ENCODE results near the gene PDE10A.

PDE10A gene

DNA sequence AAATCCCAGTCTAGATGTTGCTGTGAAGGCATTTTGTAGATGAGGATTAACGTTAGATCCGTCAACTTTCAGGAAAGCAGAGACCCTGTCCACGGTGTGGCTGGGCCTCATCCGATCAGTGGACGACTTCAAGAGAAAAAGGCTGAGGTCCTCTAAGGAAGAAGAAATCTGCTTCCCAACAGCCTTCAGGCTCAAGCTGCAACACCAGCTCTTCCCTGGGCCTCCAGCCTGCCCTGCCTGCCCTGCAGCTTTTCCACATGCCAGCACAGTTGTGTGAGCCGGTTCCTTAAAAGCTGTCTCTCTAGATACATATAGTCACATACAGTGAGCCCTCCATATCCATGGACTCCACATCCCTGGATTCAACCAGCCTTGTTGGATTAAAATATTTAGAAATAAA is 14.1 kb upstream of the PDE10A start:
- DNase-seq = no peak

DNA sequence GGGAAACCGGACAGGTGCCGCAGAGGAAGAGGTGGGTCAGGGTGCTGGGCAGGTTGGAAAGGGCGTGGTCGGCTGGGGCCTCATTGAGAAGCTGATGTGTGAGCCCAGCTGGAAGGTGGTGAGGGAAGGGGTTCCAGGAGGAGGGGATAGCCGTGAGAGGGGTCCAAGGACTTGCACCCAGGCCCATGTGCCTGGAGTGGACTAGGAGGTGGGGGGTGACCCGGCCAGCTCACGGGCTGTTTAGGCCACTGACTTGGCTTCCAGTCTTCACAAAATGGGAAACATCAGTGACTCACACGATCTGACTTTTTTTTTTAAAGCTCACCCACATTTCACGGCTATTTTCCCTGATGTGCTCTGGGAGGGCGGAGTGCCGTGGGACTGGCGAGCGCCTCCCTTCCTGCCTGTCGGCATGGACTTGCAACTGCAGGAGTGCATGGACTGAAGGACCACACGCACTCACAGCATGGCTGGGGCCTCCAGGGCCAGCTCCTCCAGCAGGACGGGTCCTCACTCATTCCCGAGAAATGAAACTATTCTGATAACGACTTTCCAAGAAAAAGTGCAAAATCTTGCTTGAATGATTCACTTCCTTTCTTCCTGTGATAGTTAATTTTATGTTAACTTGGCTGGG is 13.5 kb upstream of the PDE10A start:
- no peak for DNase-seq

DNA sequence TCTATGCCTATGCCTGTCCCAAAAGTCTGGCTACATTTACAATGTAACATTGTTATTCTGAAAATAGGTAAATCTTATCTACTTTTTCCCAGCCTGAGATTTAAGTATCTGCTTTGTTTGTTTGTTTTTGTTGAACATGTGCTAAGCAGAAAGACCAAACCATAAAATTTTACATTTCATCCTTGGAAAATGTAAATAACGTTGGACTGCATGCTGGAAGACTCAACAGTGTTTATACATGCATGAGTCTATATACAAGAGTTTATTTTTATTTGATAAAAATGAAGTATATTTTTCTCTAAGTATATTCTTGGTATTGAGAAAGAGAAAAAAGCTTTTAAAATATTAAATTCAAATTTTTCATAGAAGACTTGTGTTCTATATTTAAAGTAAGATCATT is 12.1 kb upstream of the PDE10A start:
- DNase-seq = no peak

DNA sequence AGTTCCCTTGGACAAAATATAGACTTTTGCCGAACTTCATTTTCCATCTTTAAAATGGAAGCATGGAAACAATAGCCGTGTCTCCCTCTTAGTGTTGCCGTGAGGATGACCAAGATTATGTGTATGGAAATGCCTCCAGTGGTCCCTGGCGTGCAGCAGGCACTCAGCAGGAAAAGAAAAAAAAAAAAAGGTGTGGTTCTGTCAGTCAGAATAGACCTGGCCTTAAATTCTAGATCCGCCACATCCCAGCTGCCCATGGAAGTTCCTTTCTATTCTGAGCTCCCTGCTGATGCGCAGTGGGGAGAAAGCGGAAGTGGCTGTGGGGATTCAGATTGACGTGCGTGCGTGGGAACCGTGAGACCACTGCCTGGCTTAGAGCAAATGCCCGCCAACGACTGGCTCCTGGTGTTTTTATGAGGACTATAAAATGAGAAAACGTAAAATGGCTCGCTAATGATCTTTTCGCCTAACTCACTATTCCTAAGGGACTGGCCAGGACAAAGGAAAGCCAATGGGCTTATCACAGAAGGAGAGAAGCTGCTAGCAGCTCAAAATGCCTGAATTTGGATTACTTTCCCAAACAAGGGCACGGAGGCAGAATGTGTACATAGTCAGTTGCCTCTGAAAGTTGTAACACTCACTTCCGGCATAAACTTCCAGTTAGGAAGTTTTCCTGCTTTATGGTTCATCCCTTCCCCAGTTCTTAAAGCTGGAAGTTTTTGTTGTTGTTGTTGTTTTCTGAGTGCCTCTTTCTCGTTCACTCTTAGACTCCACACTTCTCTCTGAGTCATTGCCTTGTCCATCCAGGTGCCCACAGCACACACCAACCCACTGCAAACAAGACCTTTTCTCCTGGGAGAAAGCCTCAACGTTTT is 11.4 kb upstream of the PDE10A start:
- no peak for DNase-seq

DNA sequence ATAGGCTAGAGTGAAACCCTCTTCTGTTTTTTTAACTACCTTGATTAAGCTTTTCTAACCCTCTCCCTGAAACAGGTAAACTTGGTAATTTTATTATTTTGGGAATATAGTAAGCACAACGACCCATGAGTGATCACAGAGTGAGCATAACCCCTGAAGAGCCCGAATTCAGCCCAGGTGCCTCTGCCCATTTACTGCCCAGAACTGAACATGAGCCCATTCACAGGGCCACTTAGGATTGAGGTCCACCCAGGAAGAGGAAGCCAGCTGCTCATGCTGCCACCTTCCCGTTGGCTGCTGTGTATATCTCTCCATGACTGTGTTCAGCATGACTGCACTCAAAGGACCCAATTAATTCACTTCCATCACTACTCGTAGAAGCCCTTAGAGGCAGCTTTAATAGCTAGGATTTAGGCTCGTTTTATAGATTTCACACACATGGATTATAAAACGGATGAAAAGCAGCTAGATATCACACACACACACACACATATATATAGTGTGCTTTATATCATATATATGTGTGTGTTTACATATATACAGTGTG is 8.3 kb upstream of the PDE10A start:
- no peak for DNase-seq

DNA sequence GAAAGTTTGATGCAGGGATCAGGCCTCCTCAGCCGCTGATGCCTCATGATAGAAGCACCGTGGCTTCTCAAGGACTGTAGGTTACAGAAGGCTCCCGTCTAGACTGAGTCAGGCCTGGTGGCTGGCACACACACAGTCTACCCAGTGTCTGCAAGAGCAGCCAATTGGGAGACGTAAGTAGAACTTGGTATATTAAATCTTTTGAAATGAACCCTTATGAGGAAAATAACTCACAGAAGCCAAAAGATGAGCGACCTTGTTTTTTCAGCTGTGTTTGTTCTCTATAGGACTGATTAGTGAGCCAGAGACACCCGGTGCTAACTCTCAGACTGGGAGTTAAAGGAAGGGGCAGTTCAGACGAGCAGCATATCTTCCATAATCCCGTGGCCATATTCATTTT is 5.9 kb upstream of the PDE10A start:
- DNase-seq = no peak

DNA sequence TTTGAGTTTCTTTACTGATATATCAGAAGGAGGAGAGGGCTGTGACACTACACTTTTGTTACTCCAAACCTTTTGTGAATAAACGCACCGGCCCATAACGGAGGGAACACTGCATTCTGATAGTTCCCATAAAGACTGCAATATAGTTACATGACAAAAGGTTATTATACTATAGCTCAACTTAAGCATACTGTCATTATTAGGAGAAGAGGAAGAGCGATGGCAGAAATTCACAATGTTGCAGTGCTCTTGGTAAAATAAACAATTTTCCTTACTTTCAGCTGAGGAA is 2.3 kb upstream of the PDE10A start:
- DNase-seq = no peak

DNA sequence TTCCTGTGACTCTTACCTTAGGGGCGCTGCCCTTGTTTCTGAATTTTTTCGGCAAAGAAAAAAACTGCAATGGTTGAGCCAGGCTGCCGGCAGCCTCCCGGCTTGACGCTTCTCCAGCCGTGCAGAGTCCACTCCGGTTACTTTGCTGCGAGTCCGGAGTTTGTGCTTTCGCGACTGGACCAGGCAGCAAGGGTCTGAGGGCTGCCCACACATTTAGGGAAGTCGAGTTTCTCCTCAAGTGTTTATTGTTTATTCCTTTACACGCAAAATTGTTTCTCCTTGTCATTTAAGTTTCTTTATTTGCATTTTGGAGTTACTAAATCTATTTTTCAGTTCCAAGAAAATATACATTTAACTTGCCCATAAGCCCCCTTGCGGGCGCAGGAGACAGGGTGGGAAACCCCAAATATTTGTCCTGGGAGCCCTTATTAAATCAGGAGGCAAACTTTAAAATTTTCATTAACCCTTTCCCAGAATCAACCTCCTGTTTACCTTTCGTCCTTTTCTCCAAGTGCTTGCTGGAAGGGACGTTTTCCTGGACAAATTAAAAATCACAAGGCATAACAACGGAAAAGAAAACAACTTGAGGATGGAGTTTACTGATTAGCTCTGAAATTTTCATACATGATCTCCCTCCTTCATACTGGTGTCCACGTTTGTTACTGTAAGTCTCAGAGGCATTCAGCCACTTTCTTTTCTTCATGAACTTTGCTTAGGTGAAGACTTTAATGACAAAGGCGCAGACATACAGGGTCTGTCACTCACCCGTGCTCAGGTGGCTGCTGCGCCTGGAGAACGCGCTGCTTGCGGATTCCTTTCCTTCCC is 1.7 kb upstream of the PDE10A start:
- no peak for DNase-seq

DNA sequence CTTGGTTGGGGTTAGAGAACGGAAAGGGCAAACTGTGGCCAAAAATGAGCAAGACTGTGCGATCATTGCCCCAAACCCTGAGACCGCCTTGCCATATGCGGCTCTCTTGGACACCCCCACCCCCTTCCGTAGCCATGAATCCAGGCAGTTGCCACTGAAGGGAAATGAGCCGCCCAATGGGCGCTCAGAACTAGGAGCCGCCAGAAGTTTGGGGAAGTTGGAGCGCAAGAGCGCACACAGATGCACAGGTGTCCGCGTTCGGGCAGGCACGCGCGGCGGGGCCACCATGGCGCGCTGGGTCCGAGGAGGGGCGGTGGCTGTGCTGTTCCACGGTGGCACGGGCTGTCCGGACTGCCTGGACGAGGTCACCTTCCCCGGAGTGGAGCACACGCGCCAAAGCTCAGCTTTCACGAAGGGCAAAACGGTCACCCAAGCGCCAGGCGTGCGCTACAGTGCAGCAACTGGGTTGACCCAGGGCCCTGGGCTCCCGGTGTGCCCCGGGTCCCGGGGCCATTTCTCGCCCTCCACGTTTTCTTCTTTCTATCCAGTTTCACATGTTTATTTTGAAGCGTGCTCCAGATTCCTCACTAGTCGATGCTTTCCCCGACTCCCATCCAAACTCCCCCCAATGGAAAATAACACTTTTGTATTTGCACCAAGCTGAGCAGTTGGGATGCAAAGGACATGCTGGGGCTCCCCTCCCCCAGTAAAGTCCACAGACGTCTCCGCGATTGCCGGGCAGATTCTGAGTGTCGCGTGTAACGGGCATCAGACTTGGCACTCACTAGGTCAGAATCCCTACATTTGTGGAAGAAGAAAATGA is 906 bp upstream of the PDE10A start:
- DNase-seq = no peak

DNA sequence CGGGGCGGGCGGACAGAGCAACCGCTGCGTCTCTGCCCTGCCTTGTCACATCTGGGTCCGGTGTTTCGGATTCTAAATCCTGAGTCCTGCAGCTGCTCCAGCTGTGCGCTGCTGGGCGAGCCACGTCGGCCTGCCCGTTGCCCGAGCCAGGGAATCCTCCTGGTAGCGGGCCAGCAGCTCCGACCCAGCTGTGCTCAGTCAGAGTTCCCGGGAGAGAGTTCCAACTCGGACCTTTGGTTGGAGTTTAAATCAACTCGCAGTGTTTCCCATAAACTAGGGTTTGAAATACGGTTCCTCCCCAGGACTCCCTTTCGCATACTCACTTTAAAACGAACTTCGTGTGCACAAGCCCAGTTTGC is 315 bp upstream of the PDE10A start:
- no peak for DNase-seq

DNA sequence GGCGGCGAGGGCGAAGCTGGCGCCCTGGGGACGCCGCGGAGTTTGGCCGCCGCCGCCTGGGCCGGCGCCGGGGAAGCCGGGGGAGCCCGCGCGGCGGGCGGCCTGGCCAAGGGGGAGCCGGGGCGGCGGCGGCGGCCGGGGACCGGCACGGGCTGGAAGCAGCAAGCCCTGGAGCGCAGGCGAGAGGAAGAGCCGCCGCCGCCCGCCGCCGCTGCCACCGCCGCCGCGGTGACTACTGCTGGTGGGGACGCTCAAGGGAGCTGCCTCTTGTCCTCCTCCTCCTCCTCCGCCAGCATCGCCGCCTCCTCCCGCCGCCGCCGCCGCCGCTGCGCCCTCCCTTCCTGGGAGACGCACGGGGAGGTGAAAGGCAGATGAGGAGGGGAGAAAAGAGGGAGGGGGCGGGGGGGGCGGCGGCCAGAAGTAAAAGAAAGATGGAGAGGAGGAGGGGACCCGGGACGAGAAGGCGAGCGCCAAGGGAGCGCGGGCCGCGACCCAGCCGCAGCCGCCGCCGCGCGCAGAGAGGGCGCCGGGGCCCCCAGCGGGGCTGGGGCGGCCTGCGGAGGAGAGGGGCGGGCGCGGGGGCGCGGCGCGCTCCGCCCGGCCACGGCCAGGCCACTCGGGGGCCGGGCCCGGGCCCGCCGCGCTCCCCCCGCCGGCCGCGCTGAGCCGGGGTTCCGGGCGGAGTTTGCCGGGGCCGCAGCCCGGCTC is 846 bp downstream of the PDE10A start:
- no peak for DNase-seq

DNA sequence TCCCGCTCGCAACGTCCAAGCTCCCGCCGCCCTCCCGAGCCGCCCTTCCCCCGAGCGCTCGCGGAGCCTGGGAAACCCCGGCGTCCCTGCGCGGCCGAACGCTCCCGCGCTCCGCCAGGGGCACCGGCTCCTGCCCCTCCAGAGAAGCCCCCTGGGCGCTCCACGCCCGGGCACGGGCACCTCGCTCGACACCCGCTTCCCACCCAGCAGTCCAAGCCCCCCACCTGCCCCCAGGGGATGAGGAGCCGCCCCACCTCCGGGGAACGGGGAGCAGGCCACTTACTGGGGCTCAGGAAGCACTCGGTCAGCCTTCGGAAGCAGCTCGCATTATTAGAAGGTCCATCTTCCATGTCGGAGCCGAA is 1.4 kb downstream of the PDE10A start:
- DNase-seq = no peak

DNA sequence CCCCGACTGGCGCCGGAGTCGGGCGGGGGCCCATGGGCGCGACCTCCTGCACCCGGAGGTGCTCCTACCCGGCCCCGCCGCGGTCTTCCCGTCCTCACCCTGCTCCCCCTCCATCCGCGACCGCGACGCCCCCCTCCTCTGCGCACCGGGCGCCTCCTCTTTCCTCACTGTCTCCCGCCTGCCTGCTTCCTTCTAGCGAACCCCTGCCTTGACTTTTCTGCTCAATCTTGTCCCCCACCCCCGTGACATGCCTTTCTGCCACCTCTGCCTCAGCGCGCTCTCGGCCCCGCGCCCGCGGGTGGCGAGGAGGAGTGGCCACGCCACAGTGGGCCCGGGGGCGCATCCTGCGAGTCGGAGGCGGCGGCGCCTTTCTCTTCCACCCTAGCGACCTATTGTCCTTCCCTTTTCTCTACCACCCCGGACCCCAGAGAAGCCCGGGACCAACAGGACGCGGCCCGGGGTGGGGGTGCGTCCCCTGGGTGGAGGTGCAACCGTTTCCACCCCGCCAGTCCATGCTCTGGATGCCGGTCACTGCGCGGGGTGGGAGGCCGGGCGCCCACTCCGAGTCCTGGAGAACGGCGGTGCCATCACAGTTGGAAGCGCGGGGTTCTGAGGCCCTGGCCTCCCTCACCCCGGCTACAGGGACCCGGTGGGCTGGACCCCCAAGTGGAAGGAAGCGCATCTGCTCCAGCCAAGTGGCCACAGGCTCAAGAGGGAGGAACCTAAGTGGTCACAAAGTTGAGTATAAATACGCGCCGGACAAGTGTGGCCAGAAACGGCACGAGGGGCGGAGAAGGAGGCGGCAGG is 2.0 kb downstream of the PDE10A start:
- DNase-seq = no peak

DNA sequence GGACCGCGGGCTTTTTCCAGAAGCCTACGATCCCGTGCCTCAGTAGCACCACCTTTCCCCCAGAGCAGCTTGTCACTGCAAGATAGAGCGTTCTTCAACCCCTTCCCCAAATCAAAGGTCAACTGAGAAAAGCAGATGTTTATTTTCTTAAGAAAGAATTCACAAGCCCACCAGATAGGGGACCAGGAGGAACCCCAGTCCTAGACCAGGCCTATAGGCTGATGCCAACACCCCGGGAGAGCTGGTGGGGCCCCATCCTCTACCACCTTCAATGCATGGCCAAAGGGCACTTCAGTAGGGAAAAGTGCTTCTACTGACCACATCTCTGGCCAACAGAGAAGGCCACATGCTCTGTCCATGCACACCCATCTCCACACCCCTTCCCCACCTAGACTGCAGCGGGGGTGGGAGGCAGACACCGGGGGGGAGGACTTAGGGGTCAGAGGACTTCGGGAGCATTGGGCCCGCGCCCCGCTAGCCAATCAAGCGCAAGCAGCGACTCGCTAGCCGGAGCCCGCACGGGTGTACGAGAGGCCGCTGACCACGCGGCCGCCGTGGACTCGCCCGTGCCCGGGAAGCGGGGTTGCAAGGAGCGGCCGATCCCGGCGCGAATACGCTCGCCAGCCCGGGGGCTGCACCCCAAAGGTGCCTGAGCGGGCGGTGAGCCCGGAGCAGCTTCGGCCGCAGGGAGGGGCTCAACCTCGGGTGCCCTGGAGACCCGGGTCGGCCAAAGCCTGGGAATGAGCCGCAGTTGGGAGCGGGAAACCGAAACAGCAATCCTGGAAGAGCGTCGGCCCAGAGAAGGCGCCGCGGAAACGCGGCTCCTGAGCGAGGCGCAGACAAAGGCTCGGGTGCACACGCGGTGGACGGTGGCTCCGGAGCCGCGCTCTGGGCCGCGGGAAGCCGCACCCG is 2.8 kb downstream of the PDE10A start:
- no peak for DNase-seq

DNA sequence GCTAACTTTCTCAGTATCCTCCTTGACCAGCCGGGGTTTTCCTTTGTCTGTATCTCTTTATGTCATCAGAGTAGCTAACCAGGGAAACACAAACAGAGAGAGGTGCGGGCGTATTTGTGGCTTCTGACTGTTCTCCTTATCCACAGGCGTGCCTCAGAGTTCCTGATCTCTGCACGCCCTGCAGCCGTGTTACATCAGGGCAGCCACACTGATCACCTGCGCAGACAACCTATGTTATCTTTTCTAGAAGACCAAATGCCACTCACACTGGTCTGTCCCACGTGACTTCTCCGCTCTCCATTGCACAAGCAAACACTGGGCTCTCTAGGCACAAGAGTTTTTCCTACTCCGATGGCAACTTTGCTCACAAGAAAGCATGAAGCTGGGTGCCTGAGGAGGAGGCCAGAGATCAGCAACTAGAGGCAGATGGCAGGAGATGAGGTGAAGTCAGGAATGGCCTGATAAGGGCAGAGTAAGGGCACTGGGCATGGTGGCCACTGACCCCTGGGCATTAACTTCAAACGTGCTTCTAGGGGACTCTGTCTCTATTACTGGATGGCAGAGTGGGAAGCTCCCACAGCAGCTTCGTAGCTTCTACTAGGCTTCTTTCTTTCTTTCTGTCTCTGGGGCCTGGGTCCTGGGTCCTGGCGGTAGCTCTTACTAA is 4.5 kb downstream of the PDE10A start:
- no peak for DNase-seq

DNA sequence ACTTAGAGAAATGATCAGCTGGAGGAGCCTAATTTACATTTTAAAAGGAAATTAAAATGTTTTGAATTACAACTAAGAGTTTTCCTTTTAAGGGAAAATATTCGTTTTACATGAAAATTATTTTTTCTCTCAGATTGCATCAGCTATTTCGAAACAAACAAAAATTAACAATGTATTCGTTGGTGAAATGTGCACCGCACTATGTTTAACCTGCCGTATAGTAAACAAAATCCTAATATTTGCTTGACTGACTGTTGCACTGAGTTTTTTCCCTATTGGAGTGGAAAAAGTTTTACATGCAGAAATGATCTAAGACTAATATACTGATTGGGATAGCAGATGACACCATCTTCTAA is 5.7 kb downstream of the PDE10A start:
- DNase-seq = no peak

DNA sequence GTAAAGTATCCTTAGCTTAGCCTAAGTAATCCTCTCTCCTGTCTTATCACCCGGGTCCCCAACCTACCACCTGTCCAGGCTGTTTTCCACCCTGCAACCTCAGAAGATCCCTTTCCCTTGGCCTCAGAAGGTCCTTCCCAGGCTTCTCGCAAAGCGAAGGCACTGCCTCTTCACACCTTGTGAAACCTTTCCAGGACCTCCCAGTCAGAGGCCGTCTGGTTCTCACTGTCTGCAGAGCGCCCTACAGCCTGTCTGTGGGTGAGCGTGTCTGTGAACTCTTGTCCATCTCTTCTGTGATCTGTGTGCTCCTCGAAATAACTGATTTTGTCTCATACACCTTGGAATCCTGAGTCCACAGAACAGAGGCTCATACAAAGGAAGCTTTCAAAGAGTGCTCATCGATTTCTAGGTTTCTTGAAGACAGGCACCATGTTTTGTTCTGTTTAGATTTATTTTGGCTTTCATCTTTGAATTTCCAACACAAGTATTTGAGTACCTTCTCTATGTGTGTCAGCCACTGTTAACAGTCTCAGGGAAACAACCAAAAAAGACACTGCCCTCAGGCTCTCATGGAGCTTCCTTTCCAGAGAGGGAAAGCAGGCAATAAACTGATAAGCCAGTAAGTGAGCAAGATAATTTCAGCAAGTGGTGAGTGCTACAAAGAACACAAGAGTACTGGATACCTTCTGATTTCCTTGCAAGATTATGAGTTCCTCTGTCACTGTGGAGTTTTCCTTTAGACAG is 6.3 kb downstream of the PDE10A start:
- no peak for DNase-seq

DNA sequence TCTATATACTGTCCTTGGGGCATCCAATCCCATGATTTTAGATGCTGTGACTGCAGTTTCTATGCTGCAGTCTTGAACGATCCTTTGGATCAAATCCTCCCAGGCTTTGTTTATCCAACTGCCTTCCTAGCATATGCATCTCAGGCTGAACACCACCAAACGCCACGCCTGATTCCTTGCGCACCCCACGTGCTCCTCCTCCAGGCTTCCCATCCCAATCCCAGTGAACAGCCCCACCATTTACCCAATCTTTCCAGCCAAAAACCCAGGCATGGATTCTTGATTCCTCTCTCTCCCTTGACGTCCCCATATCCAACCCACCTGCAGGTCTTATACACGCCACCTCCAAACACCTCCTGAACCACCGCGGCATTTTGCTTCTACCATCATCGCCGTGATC is 7.8 kb downstream of the PDE10A start:
- no peak for DNase-seq

DNA sequence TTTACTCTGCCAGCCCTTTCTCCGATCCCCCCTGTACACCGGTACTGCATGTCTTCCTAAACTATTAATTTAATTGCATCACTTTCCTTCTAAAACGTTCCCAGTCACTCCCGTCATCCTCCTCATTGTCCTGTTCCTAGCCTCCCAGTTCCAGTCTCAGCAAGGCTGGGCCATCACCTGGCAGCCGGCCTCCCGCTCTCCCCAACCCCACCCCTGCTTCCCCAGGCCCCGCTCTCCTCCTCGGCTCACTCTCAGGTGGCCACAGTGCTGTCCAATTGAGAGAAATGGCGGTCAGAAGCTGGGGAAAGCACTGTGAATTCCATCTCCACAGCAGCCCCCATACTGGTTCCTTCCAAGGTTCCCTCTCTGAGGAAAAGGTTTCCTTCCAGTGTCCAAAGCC is 8.9 kb downstream of the PDE10A start:
- no peak for DNase-seq

All from stimulated activated naive CD4-positive, alpha-beta T cell (primary cell).